GM12891 (cell line): ENCODE results near the gene NEGR1.

Source experiments
- POLR2A ChIP-seq: IDR thresholded peaks from 2 replicates; pipeline ENCODE4 v1.6.1; 2011; ENCODE audit warnings: low read depth, low read length, control low read depth
- POLR2AphosphoS5 ChIP-seq: IDR thresholded peaks from 2 replicates; pipeline ENCODE4 v1.6.1; 2011; ENCODE audit warnings: low read depth, low read length, control low read depth
- POU2F2 ChIP-seq: IDR thresholded peaks from 2 replicates; pipeline ENCODE4 v1.6.1; 2011; ENCODE audit warnings: low read depth, mild to moderate bottlenecking, control low read depth, low read length, moderate library complexity

DNA sequence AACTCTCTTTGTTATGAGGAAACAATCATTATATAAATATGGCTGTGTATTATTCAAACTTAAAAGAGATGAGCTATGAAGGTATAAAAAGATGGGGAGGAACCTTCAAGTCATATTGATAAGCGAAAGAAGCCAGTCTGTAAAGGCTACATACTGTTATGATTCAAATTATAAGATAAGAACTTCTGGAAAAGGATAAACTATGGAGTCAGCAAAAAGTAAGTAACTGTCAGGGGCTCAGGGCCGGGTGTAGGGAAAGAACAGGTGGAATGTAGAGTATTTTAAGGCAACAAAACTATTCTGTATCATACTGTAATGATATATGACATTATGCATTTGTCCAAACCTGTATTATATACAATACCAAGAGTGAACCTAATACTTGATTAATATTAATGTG lies 628.4 kb downstream of the NEGR1 start:
- TF ChIP-seq POU2F2 (no peak), POLR2A (no peak), POLR2AphosphoS5 (no peak)
